Muscle of arm (tissue), 12 donors: ENCODE measurements around the gene BCL2L11. TPM values are rescaled to one million over a fixed set of nuclear protein-coding genes. Genes with fewer than 3 reads are reported as not detected.

Experiments
- DNase-seq: peaks from one replicate; pipeline ENCODE4 v3.0.0-alpha.2; 2013
- polyA plus RNA-seq, 12 donors: library from polyadenylated mRNA; unstranded; fragments of 120-200 nt; gene quantifications; one replicate each; pipeline ENCODE4 v1.2.1, GENCODE V29; 2013; ENCODE audit not compliant: insufficient read length in 12 of 12

The BCL2L11 gene
- polyA plus RNA-seq, 12 donors = 7.5 to 61.4 (median 10.0) TPM; not detected in 1

GRCh38 chr2:111116843-111117597, 3.7 kb upstream of the BCL2L11 start:
- DNase-seq = peak; percentile 67

- DNase-seq = peak; percentile 35
Measured at GRCh38 chr2:111117598-111118480, 2.9 kb upstream of the BCL2L11 start.

GRCh38 chr2:111118481-111118980, 2.2 kb upstream of the BCL2L11 start:
- DNase-seq = no peak

- DNase-seq = peak; percentile 51
Measured at GRCh38 chr2:111118981-111119821, 1.5 kb upstream of the BCL2L11 start.

- no peak for DNase-seq
Measured at GRCh38 chr2:111119822-111120252, 877 bp upstream of the BCL2L11 start.

- peak; percentile 48 for DNase-seq
Measured at GRCh38 chr2:111121028-111121827, 514 bp downstream of the BCL2L11 start.

GRCh38 chr2:111121828-111122630, 1.3 kb downstream of the BCL2L11 start:
- DNase-seq = peak; percentile 88

- peak; percentile 76 for DNase-seq
Measured at GRCh38 chr2:111122631-111123421, 2.1 kb downstream of the BCL2L11 start.

GRCh38 chr2:111123751-111124150, 3.0 kb downstream of the BCL2L11 start:
- no peak for DNase-seq

- DNase-seq = no peak
Measured at GRCh38 chr2:111126581-111126980, 5.9 kb downstream of the BCL2L11 start.

- DNase-seq = no peak
Measured at GRCh38 chr2:111127351-111127750, 6.6 kb downstream of the BCL2L11 start.

- DNase-seq = no peak
Measured at GRCh38 chr2:111128096-111128495, 7.4 kb downstream of the BCL2L11 start.

- no peak for DNase-seq
Measured at GRCh38 chr2:111133603-111134002, 12.9 kb downstream of the BCL2L11 start.

- DNase-seq = no peak
Measured at GRCh38 chr2:111134055-111134454, 13.3 kb downstream of the BCL2L11 start.

- DNase-seq = no peak
Measured at GRCh38 chr2:111135237-111135909, 14.7 kb downstream of the BCL2L11 start.

- no peak for DNase-seq
Measured at GRCh38 chr2:111135910-111136297, 15.2 kb downstream of the BCL2L11 start.

GRCh38 chr2:111138839-111139238, 18.1 kb downstream of the BCL2L11 start:
- DNase-seq = no peak

GRCh38 chr2:111139637-111140317, 19.1 kb downstream of the BCL2L11 start:
- DNase-seq = no peak
